ENCODE data around the gene STK38.

GRCh38 chr6:36525346-36525745 is 21.9 kb downstream of the STK38 start:
- no peak for TF ChIP-seq POLR2AphosphoS5 (IDR thresholded peaks at IDR 0.05; ENCODE audit: borderline replicate concordance, low read depth, low read length)
- no peak for TF ChIP-seq EZH2 (IDR thresholded peaks at IDR 0.05)
